Upper lobe of left lung (tissue), 4 donors: ENCODE measurements around the gene ZC3H4.

Experiments used
- CTCF ChIP-seq, 6 experiments: fragments of 450-650 bp in 4 of 6; fragments of 200-600 bp in 2 of 6; sonication (generic) in 2 of 6; IDR thresholded peaks; one replicate each; pipeline ENCODE4 v1.5.1; 2016 to 2019; ENCODE audit warnings: antibody characterized with exemption in 6 of 6
- POLR2AphosphoS5 ChIP-seq, 2 donors: sonication (generic); formaldehyde crosslinking; IDR thresholded peaks; one replicate each; pipeline ENCODE4 v1.5.1; 2017; ENCODE audit warnings: antibody characterized with exemption in 2 of 2

GRCh38 chr19:47049307-47049700 lies 64.3 kb downstream of the ZC3H4 start:
- TF ChIP-seq POLR2AphosphoS5 (IDR thresholded peaks at IDR 0.05) (no peak), CTCF (IDR thresholded peaks at IDR 0.05) (no peak)
